Smooth muscle cell (in vitro differentiated cells): ENCODE data around the gene COL9A3. TPM values are rescaled to one million over a fixed set of nuclear protein-coding genes. Genes with fewer than 3 reads are reported as not detected.

Experiments
- DNase-seq: peaks from one replicate; lab custom pipeline; 2025; ENCODE audit not compliant: unreplicated experiment; lab: John Stamatoyannopoulos, UW
- H2AFZ ChIP-seq: fragments of 200-600 bp; sonication (generic); 2 replicates; pipeline ENCODE4 v1.6.0; 2016; ENCODE audit warnings: antibody characterized with exemption, low read depth, mild to moderate bottlenecking
- H3F3A ChIP-seq: fragments of 200-600 bp; sonication (generic); 2 replicates; pipeline ENCODE4 v1.6.0; 2017; ENCODE audit warnings: antibody characterized with exemption, low read depth
- H3K27ac ChIP-seq: fragments of 200-600 bp; sonication (generic); 2 replicates; pipeline ENCODE4 v1.5.1; 2016; ENCODE audit warnings: low read depth, mild to moderate bottlenecking
- H3K27me3 ChIP-seq: fragments of 200-600 bp; sonication (generic); 2 replicates; pipeline ENCODE4 v1.6.1; 2016; ENCODE audit warnings: low read depth, mild to moderate bottlenecking
- H3K36me3 ChIP-seq: fragments of 200-600 bp; sonication (generic); 2 replicates; pipeline ENCODE4 v1.5.1; 2016; ENCODE audit warnings: low read depth
- H3K4me1 ChIP-seq: fragments of 200-600 bp; sonication (generic); 2 replicates; pipeline ENCODE4 v1.5.1; 2016; ENCODE audit warnings: low read depth
- H3K4me2 ChIP-seq: fragments of 200-600 bp; sonication (generic); 2 replicates; pipeline ENCODE4 v1.6.0; 2016; ENCODE audit warnings: mild to moderate bottlenecking
- H3K4me3 ChIP-seq: fragments of 200-600 bp; sonication (generic); 2 replicates; pipeline ENCODE4 v1.5.1; 2016; ENCODE audit warnings: mild to moderate bottlenecking
- H3K79me2 ChIP-seq: fragments of 200-600 bp; sonication (generic); 2 replicates; pipeline ENCODE4 v1.6.0; 2016; ENCODE audit warnings: low read depth, mild to moderate bottlenecking
- H3K9ac ChIP-seq: fragments of 200-600 bp; sonication (generic); 2 replicates; pipeline ENCODE4 v1.6.0; 2016; ENCODE audit warnings: low read depth
- H3K9me3 ChIP-seq: fragments of 200-600 bp; sonication (generic); replicated peaks from 2 replicates; pipeline ENCODE4 v1.5.1; 2016; ENCODE audit warnings: low read depth
- H4K20me1 ChIP-seq: fragments of 200-600 bp; sonication (generic); 2 replicates; pipeline ENCODE4 v1.6.0; 2016; ENCODE audit warnings: low read depth
- WGBS: methylation state at CpG from one replicate; pipeline ENCODE4 v1.1.7; 2016; ENCODE audit warnings: low lambda C conversion rate; 5-methylcytosine and 5-hydroxymethylcytosine counted together
- polyA plus RNA-seq: library from polyadenylated mRNA; unstranded; fragments of >200 nt; fragmentation: Nextera tagmentation; extraction: Ambion mirVana; gene quantifications from 2 replicates; pipeline ENCODE4 v1.2.1, GENCODE V29; 2016
- total RNA-seq: library from RNA; depleted of rRNA; stranded (reverse); fragments of >200 nt; gene quantifications from 2 replicates; pipeline ENCODE4 v1.2.3, GENCODE V29; 2014
- TF ChIP-seq, protein P1 (sequence below): fragments of 200-600 bp; sonication (generic); IDR thresholded peaks from 2 replicates; pipeline ENCODE4 v1.5.1; 2017; ENCODE audit warnings: borderline replicate concordance, mild to moderate bottlenecking, antibody characterized with exemption; ENCODE audit not compliant: insufficient read depth, poor library complexity, severe bottlenecking

Gene COL9A3
- total and polyA plus RNA-seq, 2 experiments from 2014 or later: 23.0 to 77.4 TPM

DNA sequence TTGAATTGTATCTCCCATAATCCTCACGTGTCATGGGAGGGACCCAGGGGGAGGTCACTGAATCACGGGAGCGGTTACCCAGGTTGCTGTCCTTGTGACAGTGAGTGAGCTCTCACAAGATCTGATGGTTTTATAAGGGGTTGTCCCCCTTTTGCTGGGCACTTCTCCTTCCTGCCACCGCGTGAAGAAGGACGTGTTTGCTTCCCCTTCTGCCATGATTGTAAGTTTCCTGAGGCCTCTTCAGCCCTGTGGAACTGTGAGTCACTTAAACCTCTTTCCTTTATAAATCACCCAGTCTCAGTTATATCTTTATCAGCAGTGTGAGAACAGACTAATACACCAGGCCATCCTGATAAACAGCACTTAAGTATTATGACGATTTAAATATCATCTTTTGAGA is 29.5 kb upstream of the COL9A3 start:
- H3K4me1 ChIP-seq: peaks cover 7% of the 10 kb centered on the region
- no peaks in the 10 kb centered on the region for H3F3A ChIP-seq
- H4K20me1 ChIP-seq: no peaks in the 10 kb centered on the region
- TF ChIP-seq, protein P1, sequence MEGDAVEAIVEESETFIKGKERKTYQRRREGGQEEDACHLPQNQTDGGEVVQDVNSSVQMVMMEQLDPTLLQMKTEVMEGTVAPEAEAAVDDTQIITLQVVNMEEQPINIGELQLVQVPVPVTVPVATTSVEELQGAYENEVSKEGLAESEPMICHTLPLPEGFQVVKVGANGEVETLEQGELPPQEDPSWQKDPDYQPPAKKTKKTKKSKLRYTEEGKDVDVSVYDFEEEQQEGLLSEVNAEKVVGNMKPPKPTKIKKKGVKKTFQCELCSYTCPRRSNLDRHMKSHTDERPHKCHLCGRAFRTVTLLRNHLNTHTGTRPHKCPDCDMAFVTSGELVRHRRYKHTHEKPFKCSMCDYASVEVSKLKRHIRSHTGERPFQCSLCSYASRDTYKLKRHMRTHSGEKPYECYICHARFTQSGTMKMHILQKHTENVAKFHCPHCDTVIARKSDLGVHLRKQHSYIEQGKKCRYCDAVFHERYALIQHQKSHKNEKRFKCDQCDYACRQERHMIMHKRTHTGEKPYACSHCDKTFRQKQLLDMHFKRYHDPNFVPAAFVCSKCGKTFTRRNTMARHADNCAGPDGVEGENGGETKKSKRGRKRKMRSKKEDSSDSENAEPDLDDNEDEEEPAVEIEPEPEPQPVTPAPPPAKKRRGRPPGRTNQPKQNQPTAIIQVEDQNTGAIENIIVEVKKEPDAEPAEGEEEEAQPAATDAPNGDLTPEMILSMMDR: no peak
- no peak overlapping the region for H3K4me2 ChIP-seq
- H3K36me3 ChIP-seq: no peaks in the 10 kb centered on the region
- no peak for DNase-seq
- no peak overlapping the region for H3K27ac ChIP-seq
- no peaks in the 10 kb centered on the region for H3K9me3 ChIP-seq
- no peaks in the 10 kb centered on the region for H3K79me2 ChIP-seq
- H2AFZ ChIP-seq: no peak overlapping the region
- WGBS: 57% methylated on average over 7 of the region's 7 CpGs
- no peaks in the 10 kb centered on the region for H3K27me3 ChIP-seq
- no peak overlapping the region for H3K4me3 ChIP-seq
- H3K9ac ChIP-seq: no peak overlapping the region

DNA sequence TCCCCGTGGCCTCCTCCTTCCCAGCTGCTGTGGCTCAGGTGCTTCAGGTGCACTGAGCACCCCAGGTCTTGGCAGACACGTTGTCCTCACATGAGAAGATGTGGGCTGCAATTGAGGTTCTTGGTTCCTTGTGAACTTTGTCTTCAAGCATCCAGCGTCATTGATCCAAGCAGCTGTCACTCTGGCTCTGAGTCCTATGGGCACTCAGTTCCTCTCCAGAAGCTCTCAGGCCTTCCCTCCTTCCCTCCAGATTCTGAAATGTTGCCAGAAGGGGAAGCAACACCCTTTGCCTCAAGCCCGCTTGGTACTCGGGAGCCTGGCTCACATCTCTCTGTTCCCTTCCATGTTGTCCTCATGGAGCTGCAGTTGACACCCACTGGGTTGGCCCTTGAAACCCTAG is 29.0 kb upstream of the COL9A3 start:
- no peak overlapping the region for H3K4me3 ChIP-seq
- H3F3A ChIP-seq: peaks cover 5% of the 10 kb centered on the region
- no peak overlapping the region for H2AFZ ChIP-seq
- 94% methylated on average over 5 of the region's 5 CpGs for WGBS
- no peak overlapping the region for H3K4me2 ChIP-seq
- no peak overlapping the region for H3K27ac ChIP-seq
- no peaks in the 10 kb centered on the region for H4K20me1 ChIP-seq
- peaks cover 7% of the 10 kb centered on the region for H3K4me1 ChIP-seq
- no peak overlapping the region for H3K9ac ChIP-seq
- TF ChIP-seq, protein P1: no peak
- H3K79me2 ChIP-seq: no peaks in the 10 kb centered on the region
- H3K9me3 ChIP-seq: no peaks in the 10 kb centered on the region
- H3K27me3 ChIP-seq: no peaks in the 10 kb centered on the region
- H3K36me3 ChIP-seq: no peaks in the 10 kb centered on the region
- no peak for DNase-seq

DNA sequence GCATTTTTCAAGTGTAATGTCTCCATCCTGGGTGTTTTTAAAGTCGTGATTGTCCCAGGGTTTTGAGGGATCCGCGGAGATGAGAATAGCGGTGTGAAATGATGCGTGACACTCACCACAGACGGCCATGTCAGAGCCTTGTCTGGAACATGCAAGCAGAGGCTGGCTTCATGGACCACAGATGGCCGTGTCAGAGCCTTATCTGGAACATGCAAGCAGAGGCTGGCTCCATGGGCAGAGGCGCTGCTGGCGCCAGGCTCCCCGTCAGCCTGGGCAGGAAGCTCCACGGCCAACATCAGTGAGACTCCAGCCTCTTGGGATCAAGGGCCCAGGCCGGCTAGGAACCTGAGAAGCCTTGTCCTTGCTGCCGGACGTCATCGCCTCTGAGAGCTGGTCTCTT is 28.2 kb upstream of the COL9A3 start:
- peaks cover 7% of the 10 kb centered on the region for H3F3A ChIP-seq
- DNase-seq: no peak
- TF ChIP-seq, protein P1: no peak
- H3K4me1 ChIP-seq: peaks cover 7% of the 10 kb centered on the region
- no peaks in the 10 kb centered on the region for H3K79me2 ChIP-seq
- H3K9me3 ChIP-seq: no peaks in the 10 kb centered on the region
- no peaks in the 10 kb centered on the region for H3K27me3 ChIP-seq
- H4K20me1 ChIP-seq: no peaks in the 10 kb centered on the region
- no peaks in the 10 kb centered on the region for H3K36me3 ChIP-seq
- H3K4me3 ChIP-seq: no peak overlapping the region
- 83% methylated on average over 15 of the region's 15 CpGs for WGBS
- no peak overlapping the region for H3K9ac ChIP-seq
- no peak overlapping the region for H3K27ac ChIP-seq
- no peak overlapping the region for H2AFZ ChIP-seq
- H3K4me2 ChIP-seq: no peak overlapping the region

DNA sequence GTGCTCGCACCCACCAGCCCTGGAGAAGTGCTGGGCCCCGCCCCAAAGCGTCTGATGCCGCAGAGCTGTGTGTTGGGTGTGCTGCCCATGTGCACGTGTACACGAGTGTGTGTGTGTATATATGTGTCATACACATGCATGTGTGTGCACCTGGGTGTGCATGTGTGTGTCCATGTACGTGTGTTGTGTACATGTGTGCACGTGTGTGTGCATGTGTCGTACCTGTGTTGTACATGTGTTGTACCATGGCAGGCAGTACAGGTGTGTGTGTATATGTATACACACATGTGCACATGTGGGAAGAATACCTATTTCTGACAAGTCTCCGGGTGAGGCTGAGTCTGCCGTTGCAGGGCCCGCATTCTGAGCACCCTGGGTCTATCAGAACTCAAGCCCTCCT is 26.8 kb upstream of the COL9A3 start:
- Histone ChIP-seq H3K9me3 (no peaks in the 10 kb centered on the region), H2AFZ (no peak overlapping the region), H3K9ac (no peak overlapping the region), H3F3A (peaks cover 14% of the 10 kb centered on the region), H3K4me1 (peaks cover 17% of the 10 kb centered on the region), H3K36me3 (no peaks in the 10 kb centered on the region), H3K4me2 (no peak overlapping the region), H3K79me2 (no peaks in the 10 kb centered on the region), H4K20me1 (no peaks in the 10 kb centered on the region), H3K27ac (no peak overlapping the region), H3K4me3 (no peak overlapping the region), H3K27me3 (no peaks in the 10 kb centered on the region)
- TF ChIP-seq, protein P1: no peak
- 96% methylated on average over 12 of the region's 12 CpGs for WGBS
- no peak for DNase-seq
